Spleen (tissue), 3 donors: ENCODE results near the gene ACER2.

ENCODE experiments used
- POLR2A ChIP-seq, 3 donors: fragments of 450-650 bp; IDR thresholded peaks; one replicate each; pipeline ENCODE4 v1.5.1; 2017; ENCODE audit warnings: antibody characterized with exemption in 3 of 3, mild to moderate bottlenecking in 1 of 3
- POLR2AphosphoS5 ChIP-seq, 3 donors: sonication (generic); formaldehyde crosslinking; IDR thresholded peaks; one replicate each; pipeline ENCODE4 v1.5.1; 2017; ENCODE audit warnings: antibody characterized with exemption in 3 of 3

GRCh38 chr9:19369107-19369506 lies 39.7 kb upstream of the ACER2 start:
- no peak for TF ChIP-seq POLR2A (IDR thresholded peaks at IDR 0.05)
- TF ChIP-seq POLR2AphosphoS5 (IDR thresholded peaks at IDR 0.05) = no peak
